Uterus (tissue), 4 donors: ENCODE results near the gene DMD. TPM values are rescaled to one million over a fixed set of nuclear protein-coding genes. Genes with fewer than 3 reads are reported as not detected.

Source experiments
- DNase-seq, 2 donors: peaks; one replicate each; pipeline ENCODE4 v3.0.0-alpha.2; 2019 to 2020
- H3K27ac ChIP-seq, 2 donors: fragments of 200-600 bp; sonication (generic); 1 replicate in 1 of 2; 2 replicates in 1 of 2; pipeline ENCODE4 v1.5.1; 2016 to 2018
- H3K27me3 ChIP-seq, 2 donors: fragments of 200-600 bp; sonication (generic); one replicate each; pipeline ENCODE4 v1.5.1; 2018 to 2019; ENCODE audit warnings: control low read depth in 1 of 2
- H3K36me3 ChIP-seq, 2 donors: fragments of 200-600 bp; sonication (generic); one replicate each; pipeline ENCODE4 v1.5.1; 2019; ENCODE audit warnings: control low read depth in 1 of 2
- H3K4me1 ChIP-seq, 2 donors: fragments of 200-600 bp; sonication (generic); one replicate each; pipeline ENCODE4 v1.5.1; 2018 to 2019; ENCODE audit warnings: control low read depth in 1 of 2
- H3K4me3 ChIP-seq, 2 donors: fragments of 200-600 bp; sonication (generic); 1 replicate in 1 of 2; 2 replicates in 1 of 2; pipeline ENCODE4 v1.5.1; 2018 to 2019; ENCODE audit warnings: mild to moderate bottlenecking in 1 of 2
- H3K9me3 ChIP-seq, 2 donors: fragments of 200-600 bp; sonication (generic); one replicate each; pipeline ENCODE4 v1.5.1; 2019; ENCODE audit warnings: control low read depth in 1 of 2
- POLR2A ChIP-seq, 2 donors: fragments of 450-650 bp; IDR thresholded peaks; one replicate each; pipeline ENCODE4 v1.6.1; 2016; ENCODE audit warnings: antibody characterized with exemption in 2 of 2, mild to moderate bottlenecking in 1 of 2, moderate library complexity in 1 of 2
- intact Hi-C: fragments of 100-400 bp; cut with DNase I; formaldehyde crosslinking; loops from one replicate; pipeline ENCODE4 v1.15.1; 2023; ENCODE audit warnings: low total_unique reads
- total RNA-seq, 4 donors: library from RNA; depleted of rRNA in 3 of 4; stranded (reverse); fragments of >200 nt in 3 of 4; gene quantifications; one replicate each; pipeline versions ENCODE4 v1.1.0 to v1.2.4, GENCODE V29; 2014 to 2023
- TF ChIP-seq, protein P1 (sequence below), 4 experiments: fragments of 200-600 bp in 2 of 4; fragments of 450-650 bp in 2 of 4; sonication (generic) in 2 of 4; IDR thresholded peaks; one replicate each; pipeline ENCODE4 v1.5.1; 2016 to 2019; ENCODE audit warnings: antibody characterized with exemption in 4 of 4, mild to moderate bottlenecking in 2 of 4, moderate library complexity in 1 of 4
- donor health status: DM: yes; HTN: yes; CAD: no.

The DMD gene
- total RNA-seq, 4 donors from 2014 or later = 73.8 to 147 (median 97.8) TPM

DNA sequence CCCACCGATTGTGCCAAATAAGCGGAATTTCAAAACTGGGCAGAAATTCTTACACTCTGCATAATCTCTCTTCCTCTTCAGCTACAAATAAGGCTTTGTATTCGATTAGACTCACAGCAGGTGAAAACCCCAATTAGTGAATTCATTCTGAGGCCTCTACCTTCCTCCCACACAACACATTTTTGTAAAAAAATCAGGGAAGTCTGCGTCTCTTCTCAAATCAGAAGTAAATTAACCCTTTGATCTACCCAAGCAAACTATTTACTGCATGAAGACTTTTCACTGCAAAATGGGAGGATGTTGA, 1938.9 kb downstream of the DMD start:
- DNase-seq = no peak
- intact Hi-C loops = no loop called here
- Histone ChIP-seq H3K36me3 (no peaks in the 10 kb centered on the region), H3K27ac (no peak overlapping the region), H3K27me3 (no peaks in the 10 kb centered on the region), H3K4me3 (no peak overlapping the region), H3K4me1 (no peaks in the 10 kb centered on the region), H3K9me3 (no peaks in the 10 kb centered on the region)
- TF ChIP-seq POLR2A (IDR thresholded peaks at IDR 0.05) = no peak

DNA sequence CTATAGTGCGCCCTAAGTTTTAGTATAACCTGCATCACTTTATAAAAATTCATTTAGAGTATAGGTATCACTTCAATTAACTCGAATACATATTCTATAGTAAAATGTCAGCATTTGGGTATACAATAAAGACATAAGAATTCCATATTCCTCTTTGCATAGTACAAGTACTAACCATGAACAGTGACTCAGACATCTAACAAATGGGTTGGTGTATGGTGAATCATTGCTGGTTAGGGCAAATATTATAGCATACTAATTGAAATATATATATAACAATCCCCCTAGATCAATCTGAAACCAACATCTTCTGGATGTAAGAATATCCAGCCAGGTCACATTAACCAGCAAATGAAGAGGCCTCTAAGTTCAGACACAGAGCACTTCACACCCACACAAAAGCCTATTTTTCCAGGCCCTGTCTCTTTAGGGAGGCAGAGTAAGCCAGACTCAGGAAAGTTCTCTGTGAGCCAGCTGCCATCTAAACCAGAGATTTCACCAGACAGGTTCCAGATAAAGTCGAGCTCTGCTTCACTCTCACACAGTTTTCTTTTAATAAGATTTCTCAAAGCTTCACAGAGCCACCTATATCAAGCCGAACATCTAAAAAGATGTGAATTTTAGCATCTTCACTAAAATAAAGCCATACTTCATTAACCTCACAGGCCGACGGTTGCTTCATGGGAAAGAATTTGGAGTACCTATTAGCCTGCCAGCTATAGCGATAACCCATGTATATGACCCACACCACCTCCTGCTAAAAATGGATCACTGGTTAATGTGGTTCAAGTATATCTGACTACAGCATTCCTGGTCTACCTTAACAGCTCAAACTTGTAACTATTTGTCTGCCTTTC, 1939.5 kb downstream of the DMD start:
- no peaks in the 10 kb centered on the region for H3K27me3 ChIP-seq
- H3K36me3 ChIP-seq = no peaks in the 10 kb centered on the region
- TF ChIP-seq, protein P1, sequence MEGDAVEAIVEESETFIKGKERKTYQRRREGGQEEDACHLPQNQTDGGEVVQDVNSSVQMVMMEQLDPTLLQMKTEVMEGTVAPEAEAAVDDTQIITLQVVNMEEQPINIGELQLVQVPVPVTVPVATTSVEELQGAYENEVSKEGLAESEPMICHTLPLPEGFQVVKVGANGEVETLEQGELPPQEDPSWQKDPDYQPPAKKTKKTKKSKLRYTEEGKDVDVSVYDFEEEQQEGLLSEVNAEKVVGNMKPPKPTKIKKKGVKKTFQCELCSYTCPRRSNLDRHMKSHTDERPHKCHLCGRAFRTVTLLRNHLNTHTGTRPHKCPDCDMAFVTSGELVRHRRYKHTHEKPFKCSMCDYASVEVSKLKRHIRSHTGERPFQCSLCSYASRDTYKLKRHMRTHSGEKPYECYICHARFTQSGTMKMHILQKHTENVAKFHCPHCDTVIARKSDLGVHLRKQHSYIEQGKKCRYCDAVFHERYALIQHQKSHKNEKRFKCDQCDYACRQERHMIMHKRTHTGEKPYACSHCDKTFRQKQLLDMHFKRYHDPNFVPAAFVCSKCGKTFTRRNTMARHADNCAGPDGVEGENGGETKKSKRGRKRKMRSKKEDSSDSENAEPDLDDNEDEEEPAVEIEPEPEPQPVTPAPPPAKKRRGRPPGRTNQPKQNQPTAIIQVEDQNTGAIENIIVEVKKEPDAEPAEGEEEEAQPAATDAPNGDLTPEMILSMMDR (IDR thresholded peaks at IDR 0.05) = no peak
- TF ChIP-seq POLR2A (IDR thresholded peaks at IDR 0.05) = no peak
- intact Hi-C loops = no loop called here
- H3K9me3 ChIP-seq = no peaks in the 10 kb centered on the region
- no peak overlapping the region for H3K4me3 ChIP-seq
- H3K4me1 ChIP-seq = no peaks in the 10 kb centered on the region
- H3K27ac ChIP-seq = no peak overlapping the region
- DNase-seq = no peak

DNA sequence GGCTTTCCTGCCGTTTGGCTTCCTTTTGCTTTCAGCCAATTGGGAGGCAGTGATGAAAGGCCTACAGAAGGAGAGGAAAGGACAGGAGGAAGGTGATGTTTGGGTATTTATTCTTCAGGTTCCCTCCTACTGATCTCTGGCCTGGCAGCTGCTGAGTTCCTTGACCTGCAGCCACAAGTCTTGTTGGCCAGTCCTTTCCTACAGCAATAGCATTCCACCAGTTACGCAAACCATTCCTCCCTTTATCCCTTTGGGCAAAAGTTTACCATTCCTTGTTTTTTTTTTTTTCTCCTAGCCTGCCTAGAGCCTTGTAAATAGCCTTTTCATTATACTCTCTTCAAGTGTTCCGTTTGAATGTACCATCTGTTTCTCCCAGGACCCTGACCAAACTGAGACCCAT, 1941.4 kb downstream of the DMD start:
- no peaks in the 10 kb centered on the region for H3K27me3 ChIP-seq
- no peaks in the 10 kb centered on the region for H3K9me3 ChIP-seq
- no peak overlapping the region for H3K27ac ChIP-seq
- no peaks in the 10 kb centered on the region for H3K4me1 ChIP-seq
- intact Hi-C loops = no loop called here
- DNase-seq = no peak
- no peaks in the 10 kb centered on the region for H3K36me3 ChIP-seq
- H3K4me3 ChIP-seq = no peak overlapping the region
- TF ChIP-seq, protein P1 (IDR thresholded peaks at IDR 0.05) = no peak
- no peak for TF ChIP-seq POLR2A (IDR thresholded peaks at IDR 0.05)

DNA sequence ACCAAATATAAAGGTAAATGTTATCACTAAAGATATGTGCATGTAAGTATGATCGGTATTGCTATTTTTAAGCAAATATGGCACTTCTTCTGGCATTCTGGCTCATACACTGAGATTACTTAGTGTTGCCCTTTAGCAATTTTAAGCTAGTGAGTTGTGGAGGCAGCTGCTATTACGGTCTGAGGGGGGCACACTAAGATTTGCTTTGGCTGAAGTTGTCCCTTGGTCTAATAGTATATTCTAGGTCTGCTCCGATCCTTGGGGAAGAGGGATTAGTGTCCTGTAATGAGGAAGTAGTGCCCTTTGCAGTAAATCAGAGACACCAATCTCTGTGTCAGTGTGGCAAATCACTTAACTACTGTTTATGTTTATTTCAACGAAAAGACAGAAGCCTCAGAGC, 1943.0 kb downstream of the DMD start:
- intact Hi-C loops = no loop called here
- Histone ChIP-seq H3K4me3 (no peak overlapping the region), H3K27me3 (no peaks in the 10 kb centered on the region), H3K36me3 (no peaks in the 10 kb centered on the region), H3K27ac (no peak overlapping the region), H3K4me1 (no peaks in the 10 kb centered on the region), H3K9me3 (no peaks in the 10 kb centered on the region)
- DNase-seq = no peak
- TF ChIP-seq POLR2A (IDR thresholded peaks at IDR 0.05) = no peak
- TF ChIP-seq, protein P1 (IDR thresholded peaks at IDR 0.05) = no peak

DNA sequence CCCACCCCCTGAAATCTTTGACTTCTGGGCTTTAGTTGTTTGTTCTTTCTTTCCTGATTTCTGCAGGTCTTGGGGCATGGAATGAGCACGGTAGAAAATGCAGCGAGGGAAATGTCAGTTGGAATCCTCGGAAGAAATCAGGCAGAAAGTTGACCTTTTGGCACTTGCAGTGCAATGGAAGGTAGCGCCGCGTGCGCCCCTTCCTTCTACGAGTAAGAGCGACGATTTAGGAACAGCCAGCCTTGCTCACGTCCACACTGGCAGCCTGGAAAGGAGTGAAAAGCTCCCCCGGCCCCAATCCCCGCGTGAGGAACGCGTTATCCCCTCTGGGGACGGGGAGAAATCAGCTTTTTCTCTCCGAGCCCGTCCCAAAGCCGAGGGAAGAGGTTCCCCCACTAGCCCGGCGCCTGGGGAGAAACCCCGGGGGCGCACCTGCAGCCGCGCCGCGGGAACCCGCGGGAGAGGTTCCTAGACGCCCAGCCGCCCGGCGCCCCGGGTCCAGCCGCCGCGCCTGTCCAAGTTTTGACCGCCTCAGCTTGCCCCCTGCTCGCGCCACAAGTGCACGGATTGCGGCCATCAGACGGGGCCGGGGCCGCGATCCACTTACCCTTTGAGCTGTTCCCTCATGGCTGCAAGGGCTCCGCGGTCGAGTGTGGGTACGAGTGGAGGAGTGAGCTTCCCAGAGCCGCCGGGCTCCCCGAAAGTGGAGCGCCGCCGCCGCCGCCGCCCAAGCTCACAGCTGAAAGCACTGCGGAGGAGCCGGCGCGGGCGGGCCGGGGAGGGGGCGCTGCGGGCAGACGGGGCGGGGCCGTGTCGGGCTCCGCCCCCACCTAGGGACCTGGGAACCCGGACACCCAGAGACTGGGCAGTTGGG, 1944.9 kb downstream of the DMD start:
- Histone ChIP-seq H3K27ac (peak overlapping the region; percentile 34 to 48), H3K36me3 (no peaks in the 10 kb centered on the region), H3K9me3 (no peaks in the 10 kb centered on the region), H3K4me1 (no peaks in the 10 kb centered on the region), H3K4me3 (peak overlapping the region; percentile 38 to 49), H3K27me3 (no peaks in the 10 kb centered on the region)
- TF ChIP-seq POLR2A (IDR thresholded peaks at IDR 0.05) = peak in 1 of 2 donors; percentile 22
- TF ChIP-seq, protein P1 (IDR thresholded peaks at IDR 0.05) = no peak
- intact Hi-C loops = no loop called here
- DNase-seq = peak; percentile 25 to 55
